Endodermal cell (in vitro differentiated cells): ENCODE measurements around the gene FAAP20. TPM values are rescaled to one million over a fixed set of nuclear protein-coding genes. Genes with fewer than 3 reads are reported as not detected.

Experiments
- DNase-seq: peaks from one replicate; pipeline ENCODE4 v3.0.0-alpha.2; 2017
- H3K27ac ChIP-seq: 2 replicates; pipeline ENCODE4 v1.5.1; 2013; ENCODE audit warnings: mild to moderate bottlenecking, low read depth, low read length, moderate library complexity
- H3K27me3 ChIP-seq: 2 replicates; pipeline ENCODE4 v1.6.1; 2013; ENCODE audit warnings: mild to moderate bottlenecking, low read length, moderate library complexity; ENCODE audit not compliant: insufficient read depth, control insufficient read depth, poor library complexity, severe bottlenecking
- H3K36me3 ChIP-seq: 2 replicates; pipeline ENCODE4 v1.7.0; 2013; ENCODE audit warnings: mild to moderate bottlenecking, low read length, moderate library complexity; ENCODE audit not compliant: control insufficient read depth, insufficient read depth
- H3K4me1 ChIP-seq: one replicate; pipeline ENCODE4 v1.7.0; 2013; ENCODE audit warnings: low read length; ENCODE audit not compliant: control insufficient read depth, insufficient read depth
- H3K4me3 ChIP-seq: 2 replicates; pipeline ENCODE4 v1.5.1; 2013; ENCODE audit warnings: mild to moderate bottlenecking, low read length, moderate library complexity
- H3K9ac ChIP-seq: 2 replicates; pipeline ENCODE4 v1.6.1; 2013; ENCODE audit warnings: mild to moderate bottlenecking, low read length, moderate library complexity; ENCODE audit not compliant: poor library complexity, severe bottlenecking; ENCODE audit errors: extremely low read depth
- H3K9me3 ChIP-seq: 2 replicates; pipeline ENCODE4 v1.6.1; 2013; ENCODE audit warnings: mild to moderate bottlenecking, low read length, moderate library complexity; ENCODE audit not compliant: control insufficient read depth
- H3K27ac Mint-ChIP-seq: 2 replicates; pipeline ENCODE4 v1.8.0; 2020; ENCODE audit warnings: mixed read lengths
- H3K27me3 Mint-ChIP-seq: 2 replicates; pipeline ENCODE4 v1.8.0; 2021; ENCODE audit warnings: mild to moderate bottlenecking, mixed read lengths; ENCODE audit not compliant: insufficient read depth
- H3K36me3 Mint-ChIP-seq: 2 replicates; pipeline ENCODE4 v1.8.0; 2020; ENCODE audit warnings: low read depth, mixed read lengths
- H3K4me1 Mint-ChIP-seq: 2 replicates; pipeline ENCODE4 v1.8.0; 2020; ENCODE audit warnings: mixed read lengths
- H3K4me3 Mint-ChIP-seq: 2 replicates; pipeline ENCODE4 v1.8.0; 2020; ENCODE audit warnings: mild to moderate bottlenecking, moderate library complexity, mixed read lengths
- H3K9me3 Mint-ChIP-seq: 2 replicates; pipeline ENCODE4 v1.8.0; 2020; ENCODE audit warnings: mild to moderate bottlenecking, mixed read lengths
- CTCF ChIP-seq: fragments of 200-600 bp; sonication (generic); conservative IDR thresholded peaks from 2 replicates; pipeline ENCODE4 v1.5.0; 2021; ENCODE audit warnings: antibody characterized with exemption, mild to moderate bottlenecking
- WGBS, 2 experiments: methylation state at CpG; one replicate each; pipeline versions ENCODE4 v1.1.5 to v1.1.7; 2013; ENCODE audit warnings: missing lambda C conversion rate in 2 of 2, mixed read lengths in 1 of 2; ENCODE audit not compliant: insufficient coverage in 1 of 2, insufficient read length in 1 of 2; 5-methylcytosine and 5-hydroxymethylcytosine counted together
- total RNA-seq, 2 donors: library from RNA; stranded (reverse); fragmentation: NEBNext Ultra II Directional in 1 of 2; extraction: Animal tissue kit (Norgen Biotek cat#: 25700) in 1 of 2; gene quantifications; 2 replicates in 1 of 2; 3 replicates in 1 of 2; pipeline ENCODE4 v1.2.1, GENCODE V29; 2021

Gene FAAP20
- total RNA-seq, 2 donors from 2014 or later = 126 to 154 TPM

- Mint-ChIP-seq H3K9me3 (no peaks in the 10 kb centered on the region), H3K4me3 (no peak overlapping the region)
- no peaks in the 10 kb centered on the region for H3K4me1 ChIP-seq
These were observed 8.4 kb downstream of the FAAP20 start for GRCh38 chr1:2185880-2186855.

GRCh38 chr1:2184934-2185333 is 9.6 kb downstream of the FAAP20 start:
- H3K27me3 Mint-ChIP-seq = no peaks in the 10 kb centered on the region
- H3K4me3 Mint-ChIP-seq = no peak overlapping the region
- H3K4me1 Mint-ChIP-seq = peaks cover 2% of the 10 kb centered on the region
- H3K4me3 ChIP-seq = no peak overlapping the region
- H3K27me3 ChIP-seq = no peaks in the 10 kb centered on the region
- no peak overlapping the region for H3K27ac ChIP-seq
- 96 to 97% methylated on average over 31 to 33 of the region's 33 CpGs for WGBS, 2 experiments
- peaks cover 5% of the 10 kb centered on the region for H3K36me3 ChIP-seq
- H3K4me1 ChIP-seq = no peaks in the 10 kb centered on the region
- H3K9me3 ChIP-seq = no peaks in the 10 kb centered on the region
- DNase-seq = no peak
- TF ChIP-seq CTCF = no peak
- peaks cover 35% of the 10 kb centered on the region for H3K36me3 Mint-ChIP-seq
- H3K27ac Mint-ChIP-seq = no peak overlapping the region
- H3K9me3 Mint-ChIP-seq = no peaks in the 10 kb centered on the region
- H3K9ac ChIP-seq = no peak overlapping the region

More at GRCh38 chr1:2185880-2186855, 8.4 kb downstream of the FAAP20 start:
- Histone ChIP-seq H3K9ac (no peak overlapping the region), H3K9me3 (no peaks in the 10 kb centered on the region), H3K4me3 (no peak overlapping the region), H3K36me3 (no peaks in the 10 kb centered on the region), H3K27me3 (no peaks in the 10 kb centered on the region), H3K27ac (no peak overlapping the region)
- H3K27me3 Mint-ChIP-seq = no peaks in the 10 kb centered on the region
- TF ChIP-seq CTCF = no peak
- H3K27ac Mint-ChIP-seq = peak overlapping the region; percentile 44
- peaks cover 7% of the 10 kb centered on the region for H3K4me1 Mint-ChIP-seq
- peaks cover 26% of the 10 kb centered on the region for H3K36me3 Mint-ChIP-seq
- WGBS, 2 experiments = 96% methylated on average over 25 to 38 of the region's 38 CpGs
- DNase-seq = no peak

- no peaks in the 10 kb centered on the region for H3K27me3 ChIP-seq
- Mint-ChIP-seq H3K4me3 (no peak overlapping the region), H3K4me1 (peaks cover 2% of the 10 kb centered on the region), H3K27me3 (no peaks in the 10 kb centered on the region), H3K36me3 (peaks cover 39% of the 10 kb centered on the region), H3K9me3 (no peaks in the 10 kb centered on the region), H3K27ac (no peak overlapping the region)
- no peak overlapping the region for H3K4me3 ChIP-seq
- no peak overlapping the region for H3K27ac ChIP-seq
- no peak for DNase-seq
- no peak overlapping the region for H3K9ac ChIP-seq
- no peaks in the 10 kb centered on the region for H3K9me3 ChIP-seq
- H3K4me1 ChIP-seq = no peaks in the 10 kb centered on the region
- H3K36me3 ChIP-seq = peaks cover 5% of the 10 kb centered on the region
- no peak for TF ChIP-seq CTCF
- 93 to 96% methylated on average over 12 to 18 of the region's 18 CpGs for WGBS, 2 experiments
These were observed 10.0 kb downstream of the FAAP20 start for GRCh38 chr1:2184531-2184930.
